Measurements from ENCODE around the gene MRPS30. TPM values are rescaled to one million over a fixed set of nuclear protein-coding genes. Genes with fewer than 3 reads are reported as not detected.

The MRPS30 gene
- total and polyA plus RNA-seq, 2 of the 13 experiments (the other 11 are each of a cell fraction or from before 2014, with no cell fraction given): 36.4 to 67.6 TPM

DNA sequence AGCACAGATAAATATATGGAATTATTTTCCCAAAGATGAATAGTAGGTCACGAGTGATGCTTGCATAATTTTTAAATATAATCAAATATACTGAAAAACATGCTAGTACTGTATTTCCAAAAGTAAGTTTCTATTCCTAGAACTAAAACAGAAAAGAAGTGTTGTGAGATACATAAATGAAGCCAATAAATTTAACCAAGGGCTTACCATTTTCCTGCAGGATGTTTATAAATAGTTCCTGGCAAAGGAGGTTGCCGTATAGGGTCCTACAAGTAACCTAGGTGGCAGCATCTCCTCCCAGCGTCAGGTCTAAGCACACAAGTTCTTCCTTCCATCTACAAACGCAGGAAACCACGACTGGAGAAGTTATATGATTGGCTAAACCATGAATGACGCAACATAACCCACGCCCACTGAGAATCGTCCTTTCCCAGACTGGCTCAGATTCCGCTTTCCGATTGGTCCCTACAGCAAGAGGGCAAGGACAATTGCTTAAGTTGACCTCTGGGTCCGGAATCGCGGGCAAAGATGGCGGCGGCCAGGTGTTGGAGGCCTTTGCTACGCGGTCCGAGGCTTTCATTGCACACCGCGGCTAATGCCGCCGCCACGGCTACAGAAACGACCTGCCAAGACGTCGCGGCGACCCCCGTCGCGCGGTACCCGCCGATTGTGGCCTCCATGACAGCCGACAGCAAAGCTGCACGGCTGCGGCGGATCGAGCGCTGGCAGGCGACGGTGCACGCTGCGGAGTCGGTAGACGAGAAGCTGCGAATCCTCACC is at the start of gene MRPS30 (continued):
- TF ChIP-seq ZNF570 (CRISPR knock-in tag; IDR thresholded peaks at IDR 0.05; ENCODE audit: borderline replicate concordance) (no peak), PBX3 (CRISPR knock-in tag; IDR thresholded peaks at IDR 0.05; ENCODE audit: borderline replicate concordance) (no peak), SKI (IDR thresholded peaks at IDR 0.05; ENCODE audit: partially characterized antibody) (no peak), ZNF180 (CRISPR knock-in tag; IDR thresholded peaks at IDR 0.05; ENCODE audit: borderline replicate concordance, low read depth) (no peak; the same call in 1 of the 2 replicates), NR3C1 (CRISPR knock-in tag; IDR thresholded peaks at IDR 0.05) (no peak), NKX3-1 (CRISPR knock-in tag; IDR thresholded peaks at IDR 0.05) (peak; percentile 70; the same call in 1 of the 2 replicates), KDM5B (CRISPR knock-in tag; IDR thresholded peaks at IDR 0.05; ENCODE audit: borderline replicate concordance) (peak; percentile 84; the same call in 1 of the 2 replicates), FOSL2 (CRISPR knock-in tag; IDR thresholded peaks at IDR 0.05) (peak; percentile 27; the same call in 1 of the 2 replicates), HNF4G (IDR thresholded peaks at IDR 0.05; ENCODE audit: borderline replicate concordance, low read depth, low read length) (no peak), HNF4G (CRISPR knock-in tag; IDR thresholded peaks at IDR 0.05; ENCODE audit: borderline replicate concordance, low read depth) (no peak), YEATS2 (CRISPR knock-in tag; IDR thresholded peaks at IDR 0.05; ENCODE audit: borderline replicate concordance) (peak; percentile 34; the same call in 1 of the 2 replicates), ZNF660 (CRISPR knock-in tag; IDR thresholded peaks at IDR 0.05; ENCODE audit: borderline replicate concordance, low read depth) (no peak), ZNF710 (CRISPR knock-in tag; IDR thresholded peaks at IDR 0.05; ENCODE audit: borderline replicate concordance) (no peak), RBFOX2 (IDR thresholded peaks at IDR 0.05; ENCODE audit: low read depth, low read length) (peak; percentile 95), THAP7 (CRISPR knock-in tag; IDR thresholded peaks at IDR 0.05) (peak; percentile 85; the same call in 1 of the 2 replicates)
- TF ChIP-seq, protein P1, sequence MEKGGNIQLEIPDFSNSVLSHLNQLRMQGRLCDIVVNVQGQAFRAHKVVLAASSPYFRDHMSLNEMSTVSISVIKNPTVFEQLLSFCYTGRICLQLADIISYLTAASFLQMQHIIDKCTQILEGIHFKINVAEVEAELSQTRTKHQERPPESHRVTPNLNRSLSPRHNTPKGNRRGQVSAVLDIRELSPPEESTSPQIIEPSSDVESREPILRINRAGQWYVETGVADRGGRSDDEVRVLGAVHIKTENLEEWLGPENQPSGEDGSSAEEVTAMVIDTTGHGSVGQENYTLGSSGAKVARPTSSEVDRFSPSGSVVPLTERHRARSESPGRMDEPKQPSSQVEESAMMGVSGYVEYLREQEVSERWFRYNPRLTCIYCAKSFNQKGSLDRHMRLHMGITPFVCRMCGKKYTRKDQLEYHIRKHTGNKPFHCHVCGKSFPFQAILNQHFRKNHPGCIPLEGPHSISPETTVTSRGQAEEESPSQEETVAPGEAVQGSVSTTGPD (CRISPR knock-in tag; IDR thresholded peaks at IDR 0.05): no peak
- TF ChIP-seq, protein P2, sequence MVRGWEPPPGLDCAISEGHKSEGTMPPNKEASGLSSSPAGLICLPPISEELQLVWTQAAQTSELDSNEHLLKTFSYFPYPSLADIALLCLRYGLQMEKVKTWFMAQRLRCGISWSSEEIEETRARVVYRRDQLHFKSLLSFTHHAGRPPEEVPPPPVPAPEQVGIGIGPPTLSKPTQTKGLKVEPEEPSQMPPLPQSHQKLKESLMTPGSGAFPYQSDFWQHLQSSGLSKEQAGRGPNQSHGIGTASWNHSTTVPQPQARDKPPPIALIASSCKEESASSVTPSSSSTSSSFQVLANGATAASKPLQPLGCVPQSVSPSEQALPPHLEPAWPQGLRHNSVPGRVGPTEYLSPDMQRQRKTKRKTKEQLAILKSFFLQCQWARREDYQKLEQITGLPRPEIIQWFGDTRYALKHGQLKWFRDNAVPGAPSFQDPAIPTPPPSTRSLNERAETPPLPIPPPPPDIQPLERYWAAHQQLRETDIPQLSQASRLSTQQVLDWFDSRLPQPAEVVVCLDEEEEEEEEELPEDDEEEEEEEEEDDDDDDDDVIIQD (CRISPR knock-in tag; IDR thresholded peaks at IDR 0.05; ENCODE audit: low read depth): peak; percentile 99
- TF ChIP-seq, protein P3, sequence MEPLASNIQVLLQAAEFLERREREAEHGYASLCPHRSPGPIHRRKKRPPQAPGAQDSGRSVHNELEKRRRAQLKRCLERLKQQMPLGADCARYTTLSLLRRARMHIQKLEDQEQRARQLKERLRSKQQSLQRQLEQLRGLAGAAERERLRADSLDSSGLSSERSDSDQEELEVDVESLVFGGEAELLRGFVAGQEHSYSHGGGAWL (CRISPR knock-in tag; IDR thresholded peaks at IDR 0.05): 0 out of 2 replicates have a peak, but pooled peaks have one; percentile 36

Measured in HepG2 (cell line).